Sigmoid colon (tissue), 4 donors: Measurements from ENCODE around the gene ATP10A.
A peak's percentile ranks its signal among the peaks of the same experiment; 100 is the strongest.

ENCODE experiments used
- EP300 ChIP-seq, 4 donors: sonication (generic); formaldehyde crosslinking; IDR thresholded peaks; one replicate each; pipeline ENCODE4 v1.6.1; 2017; ENCODE audit warnings: antibody characterized with exemption in 4 of 4
- POLR2A ChIP-seq, 2 donors: fragments of 450-650 bp; IDR thresholded peaks; one replicate each; pipeline ENCODE4 v1.6.1; 2016; ENCODE audit warnings: antibody characterized with exemption in 2 of 2, mild to moderate bottlenecking in 2 of 2, moderate library complexity in 2 of 2
- POLR2AphosphoS5 ChIP-seq, 4 donors: sonication (generic); formaldehyde crosslinking; IDR thresholded peaks; one replicate each; pipeline ENCODE4 v1.6.1; 2017; ENCODE audit warnings: antibody characterized with exemption in 4 of 4
- TF ChIP-seq, protein P1 (sequence below), 4 experiments: fragments of 450-650 bp in 3 of 4; fragments of 200-600 bp in 1 of 4; IDR thresholded peaks; one replicate each; pipeline ENCODE4 v1.5.1; 2016 to 2019; ENCODE audit warnings: antibody characterized with exemption in 4 of 4, mild to moderate bottlenecking in 3 of 4, moderate library complexity in 2 of 4

DNA sequence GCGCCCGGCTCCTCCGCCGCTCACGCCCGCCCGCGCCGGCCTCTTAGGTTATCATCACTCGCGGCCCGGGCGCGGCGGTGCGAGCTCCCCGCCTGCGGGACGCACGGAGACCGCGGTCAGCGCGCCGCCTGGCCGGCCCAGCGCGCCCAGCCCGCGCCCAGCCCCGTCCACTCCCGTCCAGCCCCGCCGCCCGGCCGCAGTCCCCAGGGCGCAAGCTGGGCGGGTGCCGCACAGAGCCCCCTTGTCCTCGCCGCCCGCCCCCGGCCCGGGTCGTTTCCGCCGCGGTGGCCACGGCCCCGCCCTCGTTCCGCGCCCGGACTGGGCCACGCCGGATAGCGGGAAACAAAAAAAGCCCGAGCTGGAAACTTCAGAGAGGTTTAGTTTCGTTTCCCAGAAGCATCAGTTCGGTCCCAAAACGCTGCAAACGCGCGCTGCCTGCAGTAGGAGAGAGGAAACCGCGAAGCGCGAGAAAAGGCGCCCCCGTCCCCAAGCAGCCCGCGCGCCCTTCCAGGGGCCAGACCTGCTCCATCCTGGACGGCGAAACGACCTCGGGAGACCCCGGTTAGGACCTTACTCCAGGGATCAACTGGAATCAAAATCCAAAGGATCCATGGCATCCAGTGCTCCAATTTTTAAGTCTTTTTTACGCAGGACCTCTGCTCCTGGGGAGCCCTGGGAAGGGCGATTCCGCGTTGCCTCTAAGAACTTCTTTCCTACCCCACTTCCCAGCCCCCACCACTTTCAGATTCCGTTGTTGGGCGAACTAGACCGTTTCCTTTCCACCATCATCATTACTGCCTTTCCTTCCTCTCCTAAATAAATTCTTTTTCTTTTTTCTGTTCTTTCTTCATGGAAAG is at the start of gene ATP10A:
- TF ChIP-seq, protein P1, sequence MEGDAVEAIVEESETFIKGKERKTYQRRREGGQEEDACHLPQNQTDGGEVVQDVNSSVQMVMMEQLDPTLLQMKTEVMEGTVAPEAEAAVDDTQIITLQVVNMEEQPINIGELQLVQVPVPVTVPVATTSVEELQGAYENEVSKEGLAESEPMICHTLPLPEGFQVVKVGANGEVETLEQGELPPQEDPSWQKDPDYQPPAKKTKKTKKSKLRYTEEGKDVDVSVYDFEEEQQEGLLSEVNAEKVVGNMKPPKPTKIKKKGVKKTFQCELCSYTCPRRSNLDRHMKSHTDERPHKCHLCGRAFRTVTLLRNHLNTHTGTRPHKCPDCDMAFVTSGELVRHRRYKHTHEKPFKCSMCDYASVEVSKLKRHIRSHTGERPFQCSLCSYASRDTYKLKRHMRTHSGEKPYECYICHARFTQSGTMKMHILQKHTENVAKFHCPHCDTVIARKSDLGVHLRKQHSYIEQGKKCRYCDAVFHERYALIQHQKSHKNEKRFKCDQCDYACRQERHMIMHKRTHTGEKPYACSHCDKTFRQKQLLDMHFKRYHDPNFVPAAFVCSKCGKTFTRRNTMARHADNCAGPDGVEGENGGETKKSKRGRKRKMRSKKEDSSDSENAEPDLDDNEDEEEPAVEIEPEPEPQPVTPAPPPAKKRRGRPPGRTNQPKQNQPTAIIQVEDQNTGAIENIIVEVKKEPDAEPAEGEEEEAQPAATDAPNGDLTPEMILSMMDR (IDR thresholded peaks at IDR 0.05), result no peak
- TF ChIP-seq POLR2A (IDR thresholded peaks at IDR 0.05) (no peak), POLR2AphosphoS5 (IDR thresholded peaks at IDR 0.05) (peak in 1 of 4 donors; percentile 25), EP300 (IDR thresholded peaks at IDR 0.05) (no peak)
